Ovary (tissue), 9 donors: ENCODE results near the gene FRMD5. TPM values are rescaled to one million over a fixed set of nuclear protein-coding genes. Genes with fewer than 3 reads are reported as not detected.

ENCODE experiments used
- DNase-seq, 5 donors: peaks; one replicate each; pipeline ENCODE4 v3.0.0-alpha.2; 2019 to 2020
- H3K27ac ChIP-seq, 2 donors: fragments of 200-600 bp; one replicate each; pipeline versions ENCODE4 v1.5.1 to v1.8.0; 2019 to 2022
- H3K27me3 ChIP-seq: fragments of 200-600 bp; one replicate; pipeline ENCODE4 v1.8.0; 2022
- H3K36me3 ChIP-seq: fragments of 200-600 bp; sonication (generic); one replicate; pipeline ENCODE4 v1.5.1; 2019
- H3K4me1 ChIP-seq: one replicate; pipeline ENCODE4 v1.8.1; 2013; ENCODE audit warnings: mild to moderate bottlenecking, moderate library complexity; ENCODE audit not compliant: insufficient read depth
- H3K4me3 ChIP-seq: fragments of 200-600 bp; sonication (generic); one replicate; pipeline ENCODE4 v1.5.1; 2017
- H3K9me3 ChIP-seq, 2 donors: fragments of 200-600 bp in 1 of 2; sonication (generic) in 1 of 2; one replicate each; pipeline versions ENCODE4 v1.5.1 to v1.8.1; 2013 to 2019; ENCODE audit warnings: mild to moderate bottlenecking in 1 of 2, moderate library complexity in 1 of 2
- CTCF ChIP-seq, 3 donors: fragments of 450-650 bp in 2 of 3; fragments of 200-600 bp in 1 of 3; IDR thresholded peaks; one replicate each; pipeline versions ENCODE4 v1.5.1 to v1.8.0; 2016 to 2022; ENCODE audit warnings: antibody characterized with exemption in 3 of 3, mild to moderate bottlenecking in 1 of 3
- EP300 ChIP-seq: sonication (generic); formaldehyde crosslinking; IDR thresholded peaks from one replicate; pipeline ENCODE4 v1.6.1; 2017; ENCODE audit warnings: antibody characterized with exemption
- POLR2A ChIP-seq: fragments of 450-650 bp; IDR thresholded peaks from one replicate; pipeline ENCODE4 v1.6.1; 2017; ENCODE audit warnings: antibody characterized with exemption, mild to moderate bottlenecking, moderate library complexity
- WGBS, 3 donors: extraction: QIAGEN DNeasy Blood & Tissue Kit in 1 of 3; methylation state at CpG; one replicate each; pipeline versions ENCODE4 v1.1.5 to v1.1.7; 2013 to 2017; 5-methylcytosine and 5-hydroxymethylcytosine counted together
- intact Hi-C, 4 donors: fragments of 100-400 bp; cut with DNase I; formaldehyde crosslinking; loops; one replicate each; pipeline versions ENCODE4 v1.11.0 to v1.15.1; 2022 to 2023
- polyA plus RNA-seq, 2 donors: library from polyadenylated mRNA; stranded (reverse); fragments of 200-250 nt in 1 of 2; fragments of 350-450 nt in 1 of 2; fragmentation: Illumina TruSeq in 1 of 2; extraction: RNeasy Lipid Tissue Mini Kit (QIAGEN cat#74804) in 1 of 2; gene quantifications; one replicate each; pipeline ENCODE4 v1.2.3, GENCODE V29; 2013 to 2014
- total RNA-seq, 7 donors: library from RNA; depleted of rRNA in 2 of 7; stranded (reverse); fragments of >200 nt in 2 of 7; fragmentation: NEBNext Ultra II Directional in 3 of 7; extraction: Animal tissue kit (Norgen Biotek cat#: 25700) in 3 of 7; gene quantifications; one replicate each; pipeline versions ENCODE4 v1.1.0 to v1.2.4, GENCODE V29; 2016 to 2023
- donor health status: DM: no; HTN: no; CAD: no; lungs with moderate emphysema.
- donor health status: DM: no; HTN: no; CAD: no.
- donor health status: Bipolar disorder and iron deficiency.
- donor health status: DM: yes; HTN: yes; CAD: no.
- donor health status: DM: no; HTN: no; CAD: no.
- donor health status: DM: yes; HTN: yes; CAD: no.

FRMD5 gene
- total and polyA plus RNA-seq, 9 donors: 0.12 to 2.2 (median 0.32) TPM

DNA sequence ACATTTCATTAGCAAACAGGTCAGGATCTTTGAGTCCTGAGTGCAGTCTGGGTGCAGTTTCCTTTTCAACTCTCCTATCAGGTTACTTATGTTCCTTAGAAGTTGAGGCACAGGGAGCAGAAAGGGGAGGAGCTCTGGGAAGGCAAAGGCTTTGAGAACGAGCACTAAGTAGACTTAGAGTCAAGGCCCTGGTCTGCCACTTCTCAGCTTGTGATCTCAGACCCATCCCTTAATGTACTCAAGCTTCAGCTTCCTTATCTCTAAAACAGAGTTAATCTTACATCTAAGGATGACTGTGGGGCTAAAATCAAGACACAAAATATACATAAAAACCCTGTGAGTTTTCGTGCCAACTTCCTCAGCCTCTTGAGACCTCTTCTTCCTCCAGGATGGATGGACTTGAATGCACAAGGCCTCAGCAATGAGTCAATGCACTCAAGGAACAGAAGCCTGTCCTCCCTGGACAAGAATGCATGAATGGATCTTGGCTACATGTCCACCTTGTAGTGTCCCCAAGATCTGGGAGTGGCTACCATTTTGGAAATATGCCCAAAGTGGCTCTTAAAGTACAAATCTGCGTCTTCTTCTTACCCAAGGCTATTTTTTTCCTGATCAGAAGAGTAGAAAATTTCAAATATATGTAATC is 263.2 kb downstream of the FRMD5 start:
- no peaks in the 10 kb centered on the region for H3K27me3 ChIP-seq
- WGBS, 3 donors: 67 to 74% (median 70%) methylated on average over 3 of the region's 3 CpGs
- H3K9me3 ChIP-seq: no peaks in the 10 kb centered on the region
- no peak overlapping the region for H3K27ac ChIP-seq
- intact Hi-C loops: no loop called here
- DNase-seq: no peak
- no peaks in the 10 kb centered on the region for H3K36me3 ChIP-seq
- TF ChIP-seq EP300 (no peak), POLR2A (no peak), CTCF (IDR thresholded peaks at IDR 0.05) (no peak)
- no peaks in the 10 kb centered on the region for H3K4me1 ChIP-seq
- no peak overlapping the region for H3K4me3 ChIP-seq

GRCh38 chr15:43931119-43931518 is 264.0 kb downstream of the FRMD5 start:
- Histone ChIP-seq H3K36me3 (no peaks in the 10 kb centered on the region), H3K4me1 (no peaks in the 10 kb centered on the region), H3K27me3 (no peaks in the 10 kb centered on the region), H3K4me3 (no peak overlapping the region), H3K27ac (no peak overlapping the region), H3K9me3 (no peaks in the 10 kb centered on the region)
- intact Hi-C loops: no loop called here
- 44 to 54% (median 45%) methylated on average over 3 of the region's 3 CpGs for WGBS, 3 donors
- TF ChIP-seq EP300 (no peak), CTCF (IDR thresholded peaks at IDR 0.05) (no peak), POLR2A (no peak)
- DNase-seq: no peak

- WGBS, 3 donors: 85 to 90% (median 89%) methylated on average over 5 of the region's 5 CpGs
- Histone ChIP-seq H3K4me1 (no peaks in the 10 kb centered on the region), H3K9me3 (no peaks in the 10 kb centered on the region), H3K27me3 (no peaks in the 10 kb centered on the region), H3K4me3 (no peak overlapping the region), H3K27ac (no peak overlapping the region), H3K36me3 (no peaks in the 10 kb centered on the region)
- intact Hi-C loops: no loop called here
- no peak for DNase-seq
- no peak for TF ChIP-seq EP300
- TF ChIP-seq CTCF (IDR thresholded peaks at IDR 0.05): no peak
- no peak for TF ChIP-seq POLR2A
Measured at GRCh38 chr15:43930556-43930955, 264.5 kb downstream of the FRMD5 start.

- no peak overlapping the region for H3K4me3 ChIP-seq
- no peaks in the 10 kb centered on the region for H3K36me3 ChIP-seq
- TF ChIP-seq EP300 (no peak), POLR2A (no peak), CTCF (IDR thresholded peaks at IDR 0.05) (no peak)
- no peaks in the 10 kb centered on the region for H3K27me3 ChIP-seq
- H3K4me1 ChIP-seq: no peaks in the 10 kb centered on the region
- no peak for DNase-seq
- no peak overlapping the region for H3K27ac ChIP-seq
- no peaks in the 10 kb centered on the region for H3K9me3 ChIP-seq
- intact Hi-C loops: no loop called here
- 11 to 28% (median 16%) methylated on average over 2 of the region's 2 CpGs for WGBS, 3 donors
Measured at GRCh38 chr15:43930079-43930478, 265.0 kb downstream of the FRMD5 start.
